HEK293 (cell line): Measurements from ENCODE around the gene MKX.

Source experiments
- CTCF ChIA-PET: fragments of 350-600 bp; formaldehyde crosslinking; extraction: SDS; loops from one replicate; lab custom pipeline; 2021; ENCODE audit warnings: antibody characterized with exemption; lab: Yijun Ruan, JAX
- POLR2A ChIA-PET: fragments of 300-600 bp; formaldehyde crosslinking; extraction: SDS; loops from one replicate; lab custom pipeline; 2020; ENCODE audit warnings: antibody characterized with exemption, inconsistent platforms; lab: Yijun Ruan, JAX
- H3K27ac ChIP-seq: fragments of 200-500 bp; sonication (Bioruptor generic); 2 replicates; pipeline ENCODE4 v1.5.1; 2014; ENCODE audit warnings: low read depth, low read length, control low read depth, inconsistent platforms; ENCODE audit errors: extremely low read depth
- H3K36me3 ChIP-seq, 2 experiments: fragments of 200-500 bp in 1 of 2; sonication (Bioruptor generic) in 1 of 2; 1 replicate in 1 of 2; 2 replicates in 1 of 2; pipeline ENCODE4 v1.5.1; 2014 to 2017; ENCODE audit warnings: inconsistent platforms in 2 of 2, low read length in 2 of 2; ENCODE audit not compliant: control insufficient read depth in 2 of 2, insufficient read depth in 1 of 2
- H3K4me1 ChIP-seq: fragments of 200-500 bp; sonication (Bioruptor generic); 2 replicates; pipeline ENCODE4 v1.5.1; 2014; ENCODE audit warnings: mild to moderate bottlenecking, low read length, inconsistent platforms; ENCODE audit not compliant: control insufficient read depth, insufficient read depth
- H3K4me3 ChIP-seq: 2 replicates; pipeline ENCODE4 v1.5.1; 2011; ENCODE audit warnings: low read depth, mild to moderate bottlenecking, control low read depth, low read length, moderate library complexity
- H3K9me3 ChIP-seq: fragments of 200-500 bp; sonication (Bioruptor generic); 2 replicates; pipeline ENCODE4 v1.5.1; 2014; ENCODE audit warnings: low read depth, low read length, inconsistent platforms; ENCODE audit not compliant: control insufficient read depth, insufficient read depth
- GLIS2 ChIP-seq: fragments of 450-650 bp; formaldehyde crosslinking; IDR thresholded peaks from 2 replicates; pipeline ENCODE4 v1.5.1; 2016; ENCODE audit warnings: missing biosample characterization, missing genetic modification characterization
- HOXD13 ChIP-seq: sonication (generic); formaldehyde crosslinking; IDR thresholded peaks from 2 replicates; pipeline ENCODE4 v1.8.0; 2022; ENCODE audit warnings: missing genetic modification reagents, borderline replicate concordance
- PRDM2 ChIP-seq: fragments of 450-650 bp; formaldehyde crosslinking; IDR thresholded peaks from 2 replicates; pipeline ENCODE4 v1.5.1; 2016; ENCODE audit warnings: missing biosample characterization, missing genetic modification characterization, borderline replicate concordance
- REPIN1 ChIP-seq: fragments of 450-650 bp; formaldehyde crosslinking; IDR thresholded peaks from 2 replicates; pipeline ENCODE4 v1.5.1; 2017; ENCODE audit warnings: missing biosample characterization, missing genetic modification characterization, low read depth
- SALL2 ChIP-seq: fragments of 450-650 bp; formaldehyde crosslinking; IDR thresholded peaks from 2 replicates; pipeline ENCODE4 v1.5.0; 2017; ENCODE audit warnings: missing biosample characterization, mild to moderate bottlenecking, missing genetic modification characterization, borderline replicate concordance
- SP7 ChIP-seq: fragments of 450-650 bp; formaldehyde crosslinking; IDR thresholded peaks from 2 replicates; pipeline ENCODE4 v1.5.1; 2016; ENCODE audit warnings: missing biosample characterization, missing genetic modification characterization
- ZBTB11 ChIP-seq: fragments of 450-650 bp; formaldehyde crosslinking; conservative IDR thresholded peaks from 2 replicates; pipeline ENCODE4 v1.5.1; 2016; ENCODE audit warnings: low read depth, missing biosample characterization, missing genetic modification characterization
- ZBTB49 ChIP-seq: fragments of 450-650 bp; formaldehyde crosslinking; IDR thresholded peaks from 2 replicates; pipeline ENCODE4 v1.5.1; 2016; ENCODE audit warnings: missing biosample characterization, missing genetic modification characterization, low read depth
- ZNF175 ChIP-seq: fragments of 450-650 bp; formaldehyde crosslinking; IDR thresholded peaks from 2 replicates; pipeline ENCODE4 v1.5.1; 2016; ENCODE audit warnings: missing biosample characterization, missing genetic modification characterization
- ZNF18 ChIP-seq: fragments of 450-650 bp; formaldehyde crosslinking; IDR thresholded peaks from 2 replicates; pipeline ENCODE4 v1.5.1; 2016; ENCODE audit warnings: missing biosample characterization, missing genetic modification characterization
- ZNF19 ChIP-seq: fragments of 450-650 bp; formaldehyde crosslinking; IDR thresholded peaks from 2 replicates; pipeline ENCODE4; 2016; ENCODE audit warnings: missing biosample characterization, missing genetic modification characterization, low read depth
- ZNF202 ChIP-seq: fragments of 450-650 bp; formaldehyde crosslinking; IDR thresholded peaks from 2 replicates; pipeline ENCODE4 v1.5.1; 2016; ENCODE audit warnings: missing biosample characterization, missing genetic modification characterization, borderline replicate concordance
- ZNF23 ChIP-seq: fragments of 450-650 bp; formaldehyde crosslinking; IDR thresholded peaks from 2 replicates; pipeline ENCODE4 v1.5.1; 2016; ENCODE audit warnings: missing biosample characterization, missing genetic modification characterization, borderline replicate concordance
- ZNF274 ChIP-seq, 2 experiments: fragments of 200-500 bp in 1 of 2; fragments of 450-650 bp in 1 of 2; sonication (Bioruptor generic) in 1 of 2; formaldehyde crosslinking in 1 of 2; IDR thresholded peaks; 2 replicates each; pipeline versions ENCODE4 v1.5.1 to v1.6.1; 2014 to 2016; ENCODE audit warnings: borderline replicate concordance in 1 of 2, inconsistent platforms in 1 of 2, low read length in 1 of 2, missing biosample characterization in 1 of 2, missing genetic modification characterization in 1 of 2
- ZNF311 ChIP-seq: fragments of 450-650 bp; formaldehyde crosslinking; IDR thresholded peaks from 2 replicates; pipeline ENCODE4 v1.5.1; 2017; ENCODE audit warnings: missing biosample characterization, missing genetic modification characterization, borderline replicate concordance
- ZNF341 ChIP-seq: fragments of 450-650 bp; formaldehyde crosslinking; IDR thresholded peaks from 2 replicates; pipeline ENCODE4; 2016; ENCODE audit warnings: low read depth, missing biosample characterization, missing genetic modification characterization
- ZNF664 ChIP-seq: fragments of 450-650 bp; formaldehyde crosslinking; IDR thresholded peaks from 2 replicates; pipeline ENCODE4 v1.5.1; 2016; ENCODE audit warnings: missing biosample characterization, missing genetic modification characterization
- ZNF707 ChIP-seq: fragments of 450-650 bp; formaldehyde crosslinking; IDR thresholded peaks from 2 replicates; pipeline ENCODE4 v1.5.1; 2016; ENCODE audit warnings: missing biosample characterization, missing genetic modification characterization
- ZNF777 ChIP-seq: fragments of 450-650 bp; formaldehyde crosslinking; IDR thresholded peaks from 2 replicates; pipeline ENCODE4 v1.5.1; 2017; ENCODE audit warnings: missing biosample characterization, missing genetic modification characterization, borderline replicate concordance

MKX gene

GRCh38 chr10:27719052-27719451, 26.6 kb downstream of the MKX start:
- POLR2A ChIA-PET, result no interaction called here
- H3K9me3 ChIP-seq, result no peaks in the 10 kb centered on the region
- no peak for TF ChIP-seq ZNF707
- TF ChIP-seq HOXD13, result no peak
- no peak for TF ChIP-seq ZNF274 (IDR thresholded peaks at IDR 0.05; ENCODE audit: low read length)
- TF ChIP-seq ZNF274 (tag by site-specific recombination; IDR thresholded peaks at IDR 0.05; ENCODE audit: borderline replicate concordance), result no peak
- no peak for TF ChIP-seq ZNF664 (tag by site-specific recombination)
- TF ChIP-seq SP7, result no peak
- TF ChIP-seq, all 188 proteins: peak for 0
- Histone ChIP-seq H3K4me1 (peaks cover 6% of the 10 kb centered on the region), H3K4me3 (no peak overlapping the region), H3K36me3 (no peaks in the 10 kb centered on the region), H3K27ac (no peak overlapping the region)
- CTCF ChIA-PET, result interaction anchor here (0.6 to 1.1 kb wide), 2 partner anchors 53 to 73 kb away, joined by 3 to 4 read pairs; no protein-coding TSS in a partner anchor

GRCh38 chr10:27717861-27718260, 27.8 kb downstream of the MKX start:
- Histone ChIP-seq H3K9me3 (no peaks in the 10 kb centered on the region), H3K4me1 (peaks cover 9% of the 10 kb centered on the region), H3K27ac (no peak overlapping the region), H3K36me3 (no peaks in the 10 kb centered on the region), H3K4me3 (no peak overlapping the region)
- POLR2A ChIA-PET, result no interaction called here
- CTCF ChIA-PET, result interaction anchor here (1.1 kb wide), 1 partner anchor 51 kb away, joined by 4 read pairs; no protein-coding TSS in a partner anchor
- TF ChIP-seq ZNF19 (no peak), PRDM2 (tag by site-specific recombination) (no peak), REPIN1 (tag by site-specific recombination) (no peak), ZBTB49 (tag by site-specific recombination) (no peak), ZNF23 (tag by site-specific recombination) (no peak), ZNF341 (tag by site-specific recombination) (no peak), SALL2 (tag by site-specific recombination) (no peak), ZNF18 (tag by site-specific recombination) (no peak), ZNF311 (tag by site-specific recombination) (no peak), ZNF202 (tag by site-specific recombination) (no peak), ZNF777 (tag by site-specific recombination) (no peak), GLIS2 (tag by site-specific recombination) (no peak), ZBTB11 (tag by site-specific recombination) (no peak), ZNF175 (tag by site-specific recombination) (no peak)
